GM23338 (cell line): Measurements from ENCODE around the gene C10orf71. TPM values are rescaled to one million over a fixed set of nuclear protein-coding genes. Genes with fewer than 3 reads are reported as not detected.

Experiments
- ATAC-seq: fragments of 200-7000 bp; cut with Tn5 transposase; 3 replicates; pipeline ENCODE4 v1.9.1; 2020
- DNase-seq: peaks from one replicate; pipeline ENCODE4 v3.0.0-alpha.2; 2015; ENCODE audit warnings: low spot score
- H2AFZ ChIP-seq: fragments of 200-600 bp; sonication (generic); 2 replicates; pipeline ENCODE4 v1.8.0; 2016; ENCODE audit warnings: antibody characterized with exemption, mild to moderate bottlenecking, moderate library complexity
- H3F3A ChIP-seq: fragments of 200-600 bp; sonication (generic); replicated peaks from 2 replicates; pipeline ENCODE4 v1.8.0; 2017; ENCODE audit warnings: antibody characterized with exemption, mixed run types, low read depth
- H3K27ac ChIP-seq: fragments of 200-600 bp; sonication (generic); 2 replicates; pipeline ENCODE4 v1.6.1; 2016; ENCODE audit warnings: low read depth
- H3K27me3 ChIP-seq: fragments of 200-600 bp; sonication (generic); 2 replicates; pipeline ENCODE4 v1.8.0; 2016; ENCODE audit warnings: mild to moderate bottlenecking, mixed run types, moderate library complexity; ENCODE audit not compliant: insufficient read depth
- H3K36me3 ChIP-seq: fragments of 200-600 bp; sonication (generic); 2 replicates; pipeline ENCODE4 v1.8.0; 2016; ENCODE audit warnings: mild to moderate bottlenecking; ENCODE audit not compliant: insufficient read depth
- H3K4me1 ChIP-seq: fragments of 200-600 bp; sonication (generic); 2 replicates; pipeline ENCODE4 v1.8.0; 2016; ENCODE audit warnings: mild to moderate bottlenecking, moderate library complexity; ENCODE audit not compliant: insufficient read depth
- H3K4me2 ChIP-seq: fragments of 200-600 bp; sonication (generic); 2 replicates; pipeline ENCODE4 v1.7.1; 2017; ENCODE audit warnings: mixed run types
- H3K4me3 ChIP-seq: fragments of 200-600 bp; sonication (generic); 2 replicates; pipeline ENCODE4 v1.6.1; 2016; ENCODE audit warnings: mixed run types
- H3K79me2 ChIP-seq: fragments of 200-600 bp; sonication (generic); replicated peaks from 2 replicates; pipeline ENCODE4 v1.8.0; 2017; ENCODE audit warnings: mild to moderate bottlenecking; ENCODE audit not compliant: insufficient read depth
- H3K9me2 ChIP-seq: fragments of 200-600 bp; sonication (generic); 2 replicates; pipeline ENCODE4 v1.8.0; 2017; ENCODE audit not compliant: insufficient read depth
- H4K20me1 ChIP-seq: fragments of 200-600 bp; sonication (generic); replicated peaks from 2 replicates; pipeline ENCODE4 v1.8.0; 2017; ENCODE audit warnings: mild to moderate bottlenecking; ENCODE audit not compliant: insufficient read depth
- H3K27ac Mint-ChIP-seq: 2 replicates; pipeline ENCODE4 v1.8.0; 2020; ENCODE audit warnings: inconsistent platforms, mild to moderate bottlenecking, moderate library complexity, mixed read lengths
- H3K27me3 Mint-ChIP-seq: 3 replicates; pipeline ENCODE4 v1.8.0; 2022; ENCODE audit warnings: low read depth, mild to moderate bottlenecking, moderate library complexity, mixed read lengths, inconsistent platforms; ENCODE audit not compliant: insufficient read depth, poor library complexity
- H3K36me3 Mint-ChIP-seq: 3 replicates; pipeline ENCODE4 v1.8.0; 2021; ENCODE audit warnings: low read depth, mild to moderate bottlenecking, inconsistent platforms, moderate library complexity, mixed read lengths
- H3K4me1 Mint-ChIP-seq: 3 replicates; pipeline ENCODE4 v1.8.0; 2020; ENCODE audit warnings: mild to moderate bottlenecking, inconsistent platforms, mixed read lengths
- H3K4me3 Mint-ChIP-seq: 3 replicates; pipeline ENCODE4 v1.8.0; 2021; ENCODE audit warnings: moderate library complexity, mild to moderate bottlenecking, inconsistent platforms, mixed read lengths
- H3K9me3 Mint-ChIP-seq: 3 replicates; pipeline ENCODE4 v1.8.0; 2020; ENCODE audit warnings: moderate library complexity, mild to moderate bottlenecking, inconsistent platforms, mixed read lengths
- CREB1 ChIP-seq: fragments of 250-450 bp; sonication (Bioruptor Pico); IDR thresholded peaks from 2 replicates; pipeline ENCODE4 v1.5.0; 2020; ENCODE audit warnings: low read depth, mild to moderate bottlenecking, moderate library complexity
- CTCF ChIP-seq, 2 experiments: fragments of 200-600 bp in 1 of 2; sonication (generic) in 1 of 2; conservative IDR thresholded peaks; 2 replicates each; pipeline versions ENCODE4 v1.5.1 to v1.6.1; 2016 to 2017; ENCODE audit warnings: antibody characterized with exemption in 2 of 2, low read depth in 2 of 2, mild to moderate bottlenecking in 2 of 2, moderate library complexity in 1 of 2
- ETS1 ChIP-seq: IDR thresholded peaks from 2 replicates; pipeline ENCODE4 v1.6.1; 2016; ENCODE audit warnings: antibody characterized with exemption
- EZH2 ChIP-seq: fragments of 200-600 bp; sonication (generic); IDR thresholded peaks from one replicate; pipeline ENCODE4 v1.8.0; 2017; ENCODE audit warnings: antibody characterized with exemption, mild to moderate bottlenecking, low read depth; ENCODE audit not compliant: unreplicated experiment
- EZH2phosphoT487 ChIP-seq: fragments of 200-600 bp; sonication (generic); IDR thresholded peaks from one replicate; pipeline ENCODE4 v1.8.1; 2018; ENCODE audit warnings: antibody characterized with exemption; ENCODE audit not compliant: unreplicated experiment
- NANOG ChIP-seq: IDR thresholded peaks from 2 replicates; pipeline ENCODE4 v1.6.1; 2016; ENCODE audit warnings: antibody characterized with exemption, borderline replicate concordance
- POLR2AphosphoS5 ChIP-seq: IDR thresholded peaks from 2 replicates; pipeline ENCODE4 v1.6.1; 2016; ENCODE audit warnings: antibody characterized with exemption, low read depth
- ZNF331 ChIP-seq: fragments of 250-450 bp; sonication (Bioruptor Pico); IDR thresholded peaks from 2 replicates; pipeline ENCODE4 v1.5.0; 2020; ENCODE audit warnings: low read depth, mild to moderate bottlenecking, moderate library complexity
- ZNF462 ChIP-seq: fragments of 250-450 bp; sonication (Bioruptor Pico); IDR thresholded peaks from 2 replicates; pipeline ENCODE4 v1.5.0; 2020; ENCODE audit warnings: mild to moderate bottlenecking, moderate library complexity
- polyA plus RNA-seq: library from polyadenylated mRNA; unstranded; fragments of >200 nt; fragmentation: Nextera tagmentation; extraction: Ambion mirVana; gene quantifications from 2 replicates; pipeline ENCODE4 v1.2.1, GENCODE V29; 2016
- total RNA-seq: library from RNA; depleted of rRNA; stranded (reverse); fragments of >200 nt; shearing (Covaris generic); gene quantifications from 2 replicates; pipeline ENCODE4 v1.2.3, GENCODE V29; 2014

Gene C10orf71
- total and polyA plus RNA-seq, 2 experiments from 2014 or later: not detected

DNA sequence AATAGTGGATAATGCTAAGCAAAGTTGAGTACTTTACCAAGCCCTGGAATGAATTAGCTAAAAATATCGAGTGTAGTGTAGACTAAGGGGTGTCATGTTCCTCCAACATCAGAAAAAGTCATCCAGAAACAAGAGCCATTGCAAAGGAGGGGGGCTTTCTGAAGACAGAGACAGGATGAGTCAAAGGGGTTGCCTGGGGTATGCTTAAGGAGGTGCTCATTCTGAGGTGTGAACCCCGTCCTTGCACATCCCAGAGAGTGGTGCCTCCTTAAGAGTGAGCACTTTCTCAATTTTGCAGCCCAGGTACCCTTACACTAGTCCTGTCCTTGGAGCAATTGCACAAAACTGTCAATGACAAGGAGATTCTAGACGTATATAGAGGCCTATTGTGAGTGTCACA is 43.1 kb upstream of the C10orf71 start:
- no peak for ATAC-seq
- no peak for TF ChIP-seq ZNF331 (CRISPR knock-in tag)
- TF ChIP-seq POLR2AphosphoS5: no peak
- no peak for TF ChIP-seq EZH2
- Histone ChIP-seq H3K4me1 (no peaks in the 10 kb centered on the region; the same call in 1 of the 2 replicates), H4K20me1 (no peaks in the 10 kb centered on the region), H3K9me2 (no peaks in the 10 kb centered on the region), H2AFZ (no peak overlapping the region), H3K36me3 (no peaks in the 10 kb centered on the region), H3K27ac (no peak overlapping the region), H3K79me2 (no peaks in the 10 kb centered on the region), H3K4me3 (no peak overlapping the region), H3K4me2 (no peak overlapping the region), H3K27me3 (no peaks in the 10 kb centered on the region), H3F3A (no peaks in the 10 kb centered on the region)
- DNase-seq: no peak
- no peaks in the 10 kb centered on the region; the same call in 1 of the 3 replicates for H3K9me3 Mint-ChIP-seq
- H3K4me3 Mint-ChIP-seq: no peak overlapping the region
- no peaks in the 10 kb centered on the region for H3K36me3 Mint-ChIP-seq
- no peaks in the 10 kb centered on the region for H3K27me3 Mint-ChIP-seq
- no peak overlapping the region for H3K27ac Mint-ChIP-seq
- H3K4me1 Mint-ChIP-seq: no peaks in the 10 kb centered on the region; the same call in 2 of the 3 replicates

DNA sequence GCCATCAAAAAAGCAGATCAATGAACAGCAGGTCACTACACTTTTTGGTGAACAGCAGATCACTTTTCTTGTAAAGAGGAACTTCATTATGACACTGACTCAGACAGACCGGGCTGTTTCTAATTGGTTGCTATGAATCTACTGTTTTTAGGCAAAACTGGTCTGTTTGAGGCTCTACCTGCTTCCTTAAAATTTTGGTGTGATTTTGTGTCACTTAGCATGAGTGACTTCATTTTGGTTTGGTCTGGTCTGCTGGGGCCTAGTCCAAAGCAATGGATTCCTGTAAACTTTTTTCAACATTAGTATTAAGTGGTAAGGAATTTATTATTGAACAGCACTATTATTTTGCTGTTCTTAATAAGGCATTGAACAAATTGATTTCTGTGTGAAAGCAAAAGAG is 41.8 kb upstream of the C10orf71 start:
- ATAC-seq (no peak), DNase-seq (no peak)
- Histone ChIP-seq H3K4me2 (no peak overlapping the region), H3F3A (no peaks in the 10 kb centered on the region), H3K36me3 (no peaks in the 10 kb centered on the region), H3K27me3 (no peaks in the 10 kb centered on the region), H3K4me3 (no peak overlapping the region), H3K4me1 (no peaks in the 10 kb centered on the region; the same call in 1 of the 2 replicates), H2AFZ (no peak overlapping the region), H3K9me2 (no peaks in the 10 kb centered on the region), H3K79me2 (no peaks in the 10 kb centered on the region), H3K27ac (no peak overlapping the region), H4K20me1 (no peaks in the 10 kb centered on the region)
- Mint-ChIP-seq H3K27ac (no peak overlapping the region), H3K4me1 (no peaks in the 10 kb centered on the region; the same call in 2 of the 3 replicates), H3K36me3 (no peaks in the 10 kb centered on the region), H3K4me3 (no peak overlapping the region), H3K9me3 (no peaks in the 10 kb centered on the region; the same call in 2 of the 3 replicates), H3K27me3 (no peaks in the 10 kb centered on the region)
- no peak for TF ChIP-seq ETS1
- TF ChIP-seq POLR2AphosphoS5: no peak
- no peak for TF ChIP-seq CTCF (conservative IDR thresholded peaks at IDR 0.05; ENCODE audit: low read depth in 2 of 2)
- TF ChIP-seq NANOG: no peak
- TF ChIP-seq ZNF462: no peak
- no peak for TF ChIP-seq CREB1 (CRISPR knock-in tag)
- no peak for TF ChIP-seq EZH2phosphoT487
